Bronchial epithelial cell (primary cell): ENCODE results near the gene CEACAM19. TPM values are rescaled to one million over a fixed set of nuclear protein-coding genes. Genes with fewer than 3 reads are reported as not detected.
A peak's percentile ranks its signal among the peaks of the same experiment; 100 is the strongest.
"Not testable (repeated sequence)": the region's sequence is repeated elsewhere in the genome, so short reads cannot be mapped to it uniquely, and the experiment has no call there.

ENCODE experiments used
- DNase-seq: peaks from one replicate; pipeline ENCODE4 v3.0.0-alpha.2; 2010; ENCODE audit warnings: low read depth
- FAIRE-seq: peaks from 2 replicates; lab custom pipeline; 2011; peaks lifted over from hg19 to GRCh38; lab: Jason Lieb, UNC
- H3K27me3 ChIP-seq: 2 replicates; pipeline ENCODE4 v1.5.1; 2011; ENCODE audit warnings: low read length; ENCODE audit not compliant: control insufficient read depth, insufficient read depth
- H3K36me3 ChIP-seq: 2 replicates; pipeline ENCODE4 v1.5.1; 2011; ENCODE audit warnings: low read length; ENCODE audit not compliant: control insufficient read depth, insufficient read depth
- H3K4me3 ChIP-seq: 2 replicates; pipeline ENCODE4 v1.5.1; 2011; ENCODE audit warnings: mild to moderate bottlenecking, low read depth, low read length, control low read depth
- CTCF ChIP-seq: IDR thresholded peaks from 2 replicates; pipeline ENCODE4 v1.5.1; 2011; ENCODE audit warnings: mild to moderate bottlenecking, moderate library complexity, low read length, control low read depth, inconsistent platforms; ENCODE audit not compliant: insufficient read depth, severe bottlenecking
- total RNA-seq: library from RNA; depleted of rRNA; stranded (reverse); fragments of >200 nt; gene quantifications from 2 replicates; pipeline ENCODE4 v1.2.1, GENCODE V29; 2014

The CEACAM19 gene
- total RNA-seq, 1 donor from 2014 or later = 0.53 TPM

GRCh38 chr19:44627631-44628030 is 43.7 kb upstream of the CEACAM19 start:
- FAIRE-seq = no peak

GRCh38 chr19:44628793-44629192 is 42.5 kb upstream of the CEACAM19 start:
- no peak for FAIRE-seq
- no peak for DNase-seq
- no peaks in the 10 kb centered on the region for H3K36me3 ChIP-seq
- no peak overlapping the region for H3K4me3 ChIP-seq
- TF ChIP-seq CTCF = no peak
- H3K27me3 ChIP-seq = no peaks in the 10 kb centered on the region

More at GRCh38 chr19:44627631-44628030, 43.7 kb upstream of the CEACAM19 start:
- H3K36me3 ChIP-seq = no peaks in the 10 kb centered on the region
- no peak overlapping the region for H3K4me3 ChIP-seq
- no peaks in the 10 kb centered on the region for H3K27me3 ChIP-seq
- DNase-seq = no peak
- TF ChIP-seq CTCF = no peak

GRCh38 chr19:44631611-44632010 is 39.7 kb upstream of the CEACAM19 start:
- not testable (repeated sequence) for H3K36me3 ChIP-seq, DNase-seq, H3K4me3 ChIP-seq, H3K27me3 ChIP-seq, FAIRE-seq

GRCh38 chr19:44634058-44634457 is 37.2 kb upstream of the CEACAM19 start:
- DNase-seq, FAIRE-seq, H3K27me3 ChIP-seq, H3K4me3 ChIP-seq, H3K36me3 ChIP-seq: not testable (repeated sequence)

- no peak for TF ChIP-seq CTCF
- FAIRE-seq = no peak
- no peak for DNase-seq
- H3K36me3 ChIP-seq = no peaks in the 10 kb centered on the region
- H3K27me3 ChIP-seq = no peaks in the 10 kb centered on the region
- H3K4me3 ChIP-seq = no peak overlapping the region
These were observed 36.5 kb upstream of the CEACAM19 start for GRCh38 chr19:44634785-44635184.

- DNase-seq (peak; percentile 46), FAIRE-seq (no peak)
These were observed 35.5 kb upstream of the CEACAM19 start for GRCh38 chr19:44635581-44636438.

More at GRCh38 chr19:44635581-44636438, 35.5 kb upstream of the CEACAM19 start:
- Histone ChIP-seq H3K4me3 (no peak overlapping the region), H3K36me3 (no peaks in the 10 kb centered on the region), H3K27me3 (no peaks in the 10 kb centered on the region)
- TF ChIP-seq CTCF = no peak
